Lower leg skin (tissue), 3 donors: ENCODE results near the gene C1QTNF5.

ENCODE experiments used
- POLR2A ChIP-seq, 2 donors: fragments of 450-650 bp; IDR thresholded peaks; one replicate each; pipeline ENCODE4 v1.6.1; 2016 to 2017; ENCODE audit warnings: antibody characterized with exemption in 2 of 2, mild to moderate bottlenecking in 1 of 2, moderate library complexity in 1 of 2
- TF ChIP-seq, protein P1 (sequence below), 3 donors: fragments of 450-650 bp; IDR thresholded peaks; one replicate each; pipeline ENCODE4 v1.5.1; 2016; ENCODE audit warnings: antibody characterized with exemption in 3 of 3, mild to moderate bottlenecking in 3 of 3, moderate library complexity in 2 of 3

DNA sequence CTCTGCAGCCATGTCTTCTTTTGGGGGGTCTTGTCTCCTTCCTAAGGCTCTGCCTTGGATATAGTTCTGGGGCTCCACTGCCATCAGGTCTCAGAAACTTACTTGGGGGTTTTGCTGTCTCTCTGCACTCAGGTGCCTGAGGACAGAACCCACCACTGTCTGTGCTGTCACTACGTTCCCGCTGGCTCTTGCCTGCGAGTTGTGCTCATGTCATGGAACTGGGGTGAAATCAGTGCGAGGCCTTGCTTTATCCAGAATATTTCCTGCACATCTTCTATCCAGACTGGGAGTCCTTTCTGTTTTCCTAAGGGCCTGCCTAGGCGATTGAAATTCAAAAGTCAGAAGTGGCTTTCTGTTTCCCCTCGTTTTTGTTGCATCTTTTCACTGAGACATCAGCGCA lies 47.4 kb upstream of the C1QTNF5 start:
- TF ChIP-seq, protein P1, sequence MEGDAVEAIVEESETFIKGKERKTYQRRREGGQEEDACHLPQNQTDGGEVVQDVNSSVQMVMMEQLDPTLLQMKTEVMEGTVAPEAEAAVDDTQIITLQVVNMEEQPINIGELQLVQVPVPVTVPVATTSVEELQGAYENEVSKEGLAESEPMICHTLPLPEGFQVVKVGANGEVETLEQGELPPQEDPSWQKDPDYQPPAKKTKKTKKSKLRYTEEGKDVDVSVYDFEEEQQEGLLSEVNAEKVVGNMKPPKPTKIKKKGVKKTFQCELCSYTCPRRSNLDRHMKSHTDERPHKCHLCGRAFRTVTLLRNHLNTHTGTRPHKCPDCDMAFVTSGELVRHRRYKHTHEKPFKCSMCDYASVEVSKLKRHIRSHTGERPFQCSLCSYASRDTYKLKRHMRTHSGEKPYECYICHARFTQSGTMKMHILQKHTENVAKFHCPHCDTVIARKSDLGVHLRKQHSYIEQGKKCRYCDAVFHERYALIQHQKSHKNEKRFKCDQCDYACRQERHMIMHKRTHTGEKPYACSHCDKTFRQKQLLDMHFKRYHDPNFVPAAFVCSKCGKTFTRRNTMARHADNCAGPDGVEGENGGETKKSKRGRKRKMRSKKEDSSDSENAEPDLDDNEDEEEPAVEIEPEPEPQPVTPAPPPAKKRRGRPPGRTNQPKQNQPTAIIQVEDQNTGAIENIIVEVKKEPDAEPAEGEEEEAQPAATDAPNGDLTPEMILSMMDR (IDR thresholded peaks at IDR 0.05): no peak
- no peak for TF ChIP-seq POLR2A (IDR thresholded peaks at IDR 0.05)
